ENCODE measurements around the gene RAB4B. TPM values are rescaled to one million over a fixed set of nuclear protein-coding genes. Genes with fewer than 3 reads are reported as not detected.
"Not testable (repeated sequence)": the region's sequence is repeated elsewhere in the genome, so short reads cannot be mapped to it uniquely, and the experiment has no call there.

Gene RAB4B
- total RNA-seq, 1 experiment from 2014 or later: 19.6 TPM

DNA sequence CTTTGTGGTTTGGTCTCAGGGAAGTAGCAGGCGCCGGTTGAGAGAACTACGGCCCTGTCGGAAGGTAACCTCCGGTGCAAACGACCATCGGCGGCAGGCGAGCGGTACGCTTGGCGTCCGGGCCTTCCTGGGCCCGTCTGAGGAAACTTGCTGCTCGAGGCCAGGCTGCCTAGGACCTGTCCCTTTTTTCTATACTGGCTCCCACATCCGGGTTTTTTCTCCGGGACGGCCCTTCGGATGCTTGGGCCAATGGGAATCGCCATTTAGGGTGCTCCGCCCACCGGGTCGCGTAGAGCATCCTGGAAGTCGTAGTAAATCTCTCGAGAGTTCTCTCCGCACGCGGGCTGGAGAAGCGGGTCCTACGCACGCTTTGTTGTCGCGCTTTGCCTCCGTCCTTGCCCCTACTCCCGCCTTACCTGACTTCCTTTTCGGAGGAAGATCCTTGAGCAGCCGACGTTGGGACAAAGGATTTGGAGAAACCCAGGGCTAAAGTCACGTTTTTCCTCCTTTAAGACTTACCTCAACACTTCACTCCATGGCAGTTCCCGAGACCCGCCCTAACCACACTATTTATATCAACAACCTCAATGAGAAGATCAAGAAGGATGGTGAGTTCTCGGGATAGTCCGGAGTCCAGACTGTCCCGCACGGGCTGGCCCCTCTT lies 27.0 kb upstream of the RAB4B start, which contains the start of gene SNRPA:
Gene SNRPA (plus strand): TSS at position 330 of the 664 bp plus-strand sequence. CDS start 206 bp downstream, at position 536.
- DNase-seq (ENCODE audit: low read depth): peak; percentile 98

DNA sequence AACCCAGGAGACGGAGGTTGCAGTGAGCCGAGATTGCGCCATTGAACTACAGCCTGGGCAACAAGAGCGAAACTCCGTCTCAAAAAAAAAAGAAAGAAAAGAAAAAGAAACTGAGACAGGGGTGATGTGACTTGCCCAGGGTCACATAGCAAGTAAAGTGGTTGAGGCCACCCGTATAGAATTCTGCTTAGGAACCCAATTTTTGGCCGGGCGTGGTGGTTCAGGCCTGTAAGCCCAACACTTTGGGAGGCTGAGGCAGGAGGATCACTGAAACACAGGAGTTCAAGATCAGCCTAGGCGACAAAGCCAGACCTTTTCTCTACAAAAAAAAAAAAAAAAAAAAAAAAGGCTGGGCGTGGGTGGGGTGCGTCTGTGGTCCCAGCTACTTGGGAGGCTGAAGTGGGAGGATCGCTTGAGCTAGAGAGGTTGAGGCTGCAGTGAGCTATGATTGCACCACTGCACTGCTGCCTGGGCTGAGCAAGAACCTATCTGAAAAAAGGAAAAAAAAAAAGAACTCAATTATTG lies 25.7 kb upstream of the RAB4B start:
- DNase-seq (ENCODE audit: low read depth): no peak

- DNase-seq (ENCODE audit: low read depth): peak; percentile 63
Measured at GRCh38 chr19:40754611-40755247, 23.3 kb upstream of the RAB4B start.

GRCh38 chr19:40755248-40755624 lies 22.8 kb upstream of the RAB4B start:
- no peak for DNase-seq (ENCODE audit: low read depth)

- no peak for DNase-seq (ENCODE audit: low read depth)
Measured at GRCh38 chr19:40755791-40756190, 22.3 kb upstream of the RAB4B start.

- DNase-seq (ENCODE audit: low read depth): peak; percentile 44
Measured at GRCh38 chr19:40756502-40757110, 21.4 kb upstream of the RAB4B start.

- no peak for DNase-seq (ENCODE audit: low read depth)
Measured at GRCh38 chr19:40758491-40758890, 19.6 kb upstream of the RAB4B start.

DNA sequence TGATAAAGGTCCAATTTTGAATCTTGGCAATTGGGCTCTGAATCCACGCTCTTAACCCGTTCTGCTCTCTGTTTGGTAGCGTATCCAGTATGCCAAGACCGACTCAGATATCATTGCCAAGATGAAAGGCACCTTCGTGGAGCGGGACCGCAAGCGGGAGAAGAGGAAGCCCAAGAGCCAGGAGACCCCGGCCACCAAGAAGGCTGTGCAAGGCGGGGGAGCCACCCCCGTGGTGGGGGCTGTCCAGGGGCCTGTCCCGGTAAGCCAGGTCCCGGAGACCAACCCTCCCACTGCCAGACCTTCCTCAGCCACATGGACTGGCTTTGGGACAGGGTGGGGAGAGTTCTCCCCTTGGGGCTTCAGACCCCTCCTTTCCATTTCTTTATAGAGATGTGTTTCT lies 18.7 kb upstream of the RAB4B start:
- no peak for DNase-seq (ENCODE audit: low read depth)

- DNase-seq (ENCODE audit: low read depth): no peak
Measured at GRCh38 chr19:40762754-40763470, 15.1 kb upstream of the RAB4B start.

DNA sequence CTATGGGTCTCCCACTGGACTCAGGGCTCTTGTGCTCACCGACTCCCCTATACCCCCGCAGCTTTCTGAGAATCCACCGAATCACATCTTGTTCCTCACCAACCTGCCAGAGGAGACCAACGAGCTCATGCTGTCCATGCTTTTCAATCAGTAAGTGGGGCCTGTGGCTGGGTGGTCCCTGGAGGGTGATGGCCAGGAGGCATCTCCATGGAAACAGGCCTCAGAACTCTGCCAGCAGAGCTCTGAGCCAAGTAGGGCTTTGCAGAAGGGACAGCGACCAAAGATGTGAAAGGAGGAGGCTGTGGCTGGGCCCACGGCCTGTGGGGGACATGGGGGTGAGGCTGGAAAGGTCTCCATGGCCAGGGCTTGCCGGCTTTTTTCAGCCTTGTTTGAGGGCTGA lies 14.5 kb upstream of the RAB4B start:
- no peak for DNase-seq (ENCODE audit: low read depth)

DNA sequence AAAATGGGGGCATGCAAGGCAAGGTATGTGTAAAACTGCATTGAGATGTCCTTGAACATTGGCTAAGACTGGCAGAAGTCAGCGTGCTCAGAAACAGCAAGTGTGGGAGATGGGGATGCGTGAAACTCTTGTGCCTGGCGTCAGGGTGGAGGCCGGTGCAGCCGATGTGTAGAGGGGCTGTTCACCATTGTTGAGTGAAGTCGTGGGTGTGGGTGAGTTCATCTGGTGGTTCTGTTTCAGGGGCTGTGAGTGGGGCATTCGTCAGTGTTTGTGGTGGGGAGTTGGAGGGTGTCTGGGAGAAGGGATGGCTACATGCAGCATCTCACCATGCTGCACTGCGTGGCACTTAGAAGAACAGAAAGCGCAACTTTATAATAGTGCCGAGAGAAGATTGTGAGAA lies 14.1 kb upstream of the RAB4B start:
- DNase-seq (ENCODE audit: low read depth): no peak

- not testable (repeated sequence) for DNase-seq (ENCODE audit: low read depth)
Measured at GRCh38 chr19:40766385-40766784, 11.7 kb upstream of the RAB4B start.

- DNase-seq (ENCODE audit: low read depth): no peak
Measured at GRCh38 chr19:40768869-40769268, 9.2 kb upstream of the RAB4B start.

- peak; percentile 31 for DNase-seq (ENCODE audit: low read depth)
Measured at GRCh38 chr19:40771101-40771862, 6.8 kb upstream of the RAB4B start.

DNA sequence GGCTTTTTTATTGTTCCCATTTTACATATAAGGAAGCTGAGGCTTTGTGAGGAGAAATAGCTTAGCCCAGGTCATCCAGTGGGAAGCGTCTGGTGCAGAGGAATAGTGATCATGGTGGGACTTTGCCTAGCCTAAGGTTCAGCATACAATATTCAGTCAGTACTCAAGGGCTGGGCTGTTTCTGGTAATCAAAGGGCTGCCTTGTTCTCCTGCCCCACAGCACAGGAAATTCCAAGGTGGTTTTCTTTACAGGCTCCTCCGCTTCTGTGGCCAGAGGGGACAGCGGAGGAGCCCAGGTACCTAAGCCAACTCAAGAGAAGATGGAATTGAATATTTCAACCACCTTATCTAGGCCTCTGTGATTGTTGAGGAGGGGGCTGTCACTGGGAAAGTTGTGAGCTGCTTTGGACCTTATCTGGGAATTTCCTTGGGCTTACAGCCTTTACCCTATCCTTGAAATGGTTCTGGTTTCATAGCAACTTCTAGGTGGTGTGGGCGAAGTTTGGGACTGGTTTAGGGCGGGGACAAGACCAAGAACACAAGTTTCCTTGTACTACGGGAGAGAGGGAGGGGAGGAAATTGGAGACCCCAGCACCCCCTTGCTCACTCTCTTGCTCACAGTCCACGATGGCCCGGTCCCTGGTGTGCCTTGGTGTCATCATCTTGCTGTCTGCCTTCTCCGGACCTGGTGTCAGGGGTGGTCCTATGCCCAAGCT lies 3.0 kb upstream of the RAB4B start, which contains the start of gene MIA:
Gene MIA (plus strand): TSS at position 606 of the 716 bp plus-strand sequence. CDS start 22 bp downstream, at position 628.
- peak; percentile 43 for DNase-seq (ENCODE audit: low read depth)

GRCh38 chr19:40775632-40776022 lies 2.4 kb upstream of the RAB4B start:
- no peak for DNase-seq (ENCODE audit: low read depth)

DNA sequence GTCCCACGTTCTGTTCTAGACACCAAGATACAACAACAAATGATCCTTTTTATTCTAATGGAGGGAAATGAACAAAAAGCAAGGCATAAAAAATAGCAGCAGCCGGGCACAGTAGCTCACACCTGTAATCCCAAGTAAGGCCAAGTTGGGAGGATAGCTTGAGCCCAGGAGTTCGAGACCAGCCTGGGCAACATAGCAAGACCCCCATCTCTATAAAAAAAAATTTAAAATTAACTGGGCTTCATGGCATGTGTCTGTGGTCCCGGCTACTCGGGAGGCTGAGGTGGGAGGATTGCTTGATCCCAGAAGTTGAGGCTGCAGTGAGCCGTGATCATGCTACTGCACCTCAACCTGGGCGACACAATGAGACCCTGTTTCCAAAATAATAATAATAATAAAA lies 1.7 kb upstream of the RAB4B start:
- DNase-seq (ENCODE audit: low read depth): no peak

- peak; percentile 93 for DNase-seq (ENCODE audit: low read depth)
Measured at GRCh38 chr19:40776932-40777644, 959 bp upstream of the RAB4B start.

DNA sequence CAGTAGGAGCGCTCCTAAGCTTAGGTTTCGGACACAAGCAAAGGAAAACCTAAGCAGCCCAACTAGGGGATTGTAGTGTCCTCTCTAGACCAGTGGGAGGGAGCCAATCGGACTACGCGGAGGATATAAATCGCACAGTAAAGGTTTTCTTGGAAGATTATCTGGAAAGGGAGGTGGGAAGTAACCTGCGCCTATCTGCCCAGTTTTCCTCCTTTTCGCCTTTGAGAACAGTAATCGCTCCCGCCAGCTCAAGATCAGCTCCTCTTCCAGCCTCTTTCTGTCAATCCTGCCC lies 456 bp upstream of the RAB4B start:
- no peak for DNase-seq (ENCODE audit: low read depth)

DNA sequence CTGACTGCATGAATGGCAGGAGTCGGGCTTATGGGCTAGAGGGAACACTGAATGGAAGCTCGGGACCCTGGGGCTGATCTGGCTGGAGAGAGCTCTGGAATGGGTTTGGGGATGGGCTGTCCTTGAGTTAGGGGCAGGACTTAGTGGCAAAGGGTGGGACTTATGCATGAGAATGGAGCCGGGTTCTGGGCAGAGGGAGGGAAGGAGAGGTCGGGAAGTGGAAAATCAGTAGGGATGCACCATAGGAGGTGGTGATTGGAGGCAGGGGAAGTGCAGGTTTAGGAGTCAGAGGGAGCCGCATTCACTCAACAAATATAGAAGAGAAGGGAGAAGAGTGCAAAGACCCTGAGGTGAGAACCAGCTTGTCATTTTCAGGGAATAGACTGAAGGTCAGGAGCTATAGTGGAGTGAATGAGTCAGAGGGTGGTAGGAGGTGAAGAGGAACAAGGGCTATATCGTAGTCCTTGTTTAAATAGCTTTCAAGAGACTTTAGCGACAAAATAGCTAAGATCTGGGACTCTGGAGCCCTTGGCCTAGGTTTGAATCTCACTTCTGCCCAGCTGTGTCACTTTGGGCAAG lies 748 bp downstream of the RAB4B start:
- no peak for DNase-seq (ENCODE audit: low read depth)
